ENCODE data around the gene FGD3. TPM values are rescaled to one million over a fixed set of nuclear protein-coding genes. Genes with fewer than 3 reads are reported as not detected.

FGD3 gene
- total RNA-seq, 1 donor from 2014 or later = 39.5 TPM

DNA sequence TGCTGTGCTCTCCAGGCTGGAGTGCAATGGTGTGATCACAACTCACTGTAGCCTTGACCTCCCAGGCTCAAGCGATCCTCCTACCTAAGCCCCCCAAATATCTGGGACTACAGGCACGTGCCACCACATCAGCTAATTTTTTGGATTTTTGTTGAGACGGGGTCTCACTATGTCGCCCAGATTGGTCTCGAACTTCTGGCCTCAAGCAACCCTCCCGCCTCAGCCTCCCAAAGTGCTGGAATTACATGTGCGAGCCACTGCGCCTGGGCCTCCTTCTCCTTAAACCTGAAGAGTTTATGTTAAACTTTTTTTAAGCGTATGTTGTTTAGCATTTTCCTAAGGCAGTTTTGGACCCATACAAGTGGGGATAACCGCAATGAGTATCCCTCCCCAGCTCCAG lies 80.4 kb downstream of the FGD3 start:
- Mint-ChIP-seq H3K36me3 (ENCODE audit: low read depth) (peaks cover 50% of the 10 kb centered on the region), H3K27ac (peak overlapping the region; percentile 94), H3K9me3 (no peaks in the 10 kb centered on the region), H3K27me3 (no peaks in the 10 kb centered on the region), H3K4me3 (peak overlapping the region; percentile 82), H3K4me1 (peaks cover 58% of the 10 kb centered on the region)
- intact Hi-C loops (cut with micrococcal nuclease) = loop anchor here (1.0 to 2.0 kb wide), 2 partner anchors 37 to 68 kb away; no protein-coding TSS in a partner anchor
- no peak for DNase-seq

DNA sequence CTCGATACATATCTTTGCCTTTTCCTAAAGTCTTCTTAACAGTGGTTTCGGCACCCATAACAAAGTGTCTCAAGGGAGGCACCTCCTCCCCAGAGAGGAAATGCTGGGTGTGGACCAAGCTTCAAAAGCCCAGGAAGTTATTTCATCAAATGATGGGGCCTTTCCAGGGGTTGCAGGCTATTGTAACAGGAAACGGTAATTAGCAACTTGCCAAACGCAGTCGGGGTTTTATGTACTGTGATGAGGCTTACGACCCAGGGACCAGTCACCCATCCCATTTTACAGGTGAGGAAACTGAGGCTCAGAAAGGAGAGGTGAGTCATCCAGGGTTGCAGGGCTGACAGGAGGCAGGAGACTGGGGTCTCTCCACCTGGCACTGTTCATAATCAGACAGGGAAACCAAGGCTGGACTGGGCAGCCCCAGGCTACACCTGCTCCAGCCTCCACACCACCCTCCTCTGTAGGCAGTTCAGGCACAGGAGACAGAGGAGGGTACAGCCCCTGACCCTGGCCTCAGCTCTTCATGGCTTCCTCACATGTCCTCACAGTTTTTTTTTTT lies 81.2 kb downstream of the FGD3 start:
- H3K27me3 Mint-ChIP-seq = no peaks in the 10 kb centered on the region
- DNase-seq = peak; percentile 92
- H3K27ac Mint-ChIP-seq = peak overlapping the region; percentile 94
- H3K4me3 Mint-ChIP-seq = peak overlapping the region; percentile 82
- intact Hi-C loops (cut with micrococcal nuclease) = loop anchor here (1.0 to 2.0 kb wide), 2 partner anchors 36 to 67 kb away; no protein-coding TSS in a partner anchor
- H3K4me1 Mint-ChIP-seq = peaks cover 60% of the 10 kb centered on the region
- H3K36me3 Mint-ChIP-seq (ENCODE audit: low read depth) = peaks cover 50% of the 10 kb centered on the region
- H3K9me3 Mint-ChIP-seq = no peaks in the 10 kb centered on the region

DNA sequence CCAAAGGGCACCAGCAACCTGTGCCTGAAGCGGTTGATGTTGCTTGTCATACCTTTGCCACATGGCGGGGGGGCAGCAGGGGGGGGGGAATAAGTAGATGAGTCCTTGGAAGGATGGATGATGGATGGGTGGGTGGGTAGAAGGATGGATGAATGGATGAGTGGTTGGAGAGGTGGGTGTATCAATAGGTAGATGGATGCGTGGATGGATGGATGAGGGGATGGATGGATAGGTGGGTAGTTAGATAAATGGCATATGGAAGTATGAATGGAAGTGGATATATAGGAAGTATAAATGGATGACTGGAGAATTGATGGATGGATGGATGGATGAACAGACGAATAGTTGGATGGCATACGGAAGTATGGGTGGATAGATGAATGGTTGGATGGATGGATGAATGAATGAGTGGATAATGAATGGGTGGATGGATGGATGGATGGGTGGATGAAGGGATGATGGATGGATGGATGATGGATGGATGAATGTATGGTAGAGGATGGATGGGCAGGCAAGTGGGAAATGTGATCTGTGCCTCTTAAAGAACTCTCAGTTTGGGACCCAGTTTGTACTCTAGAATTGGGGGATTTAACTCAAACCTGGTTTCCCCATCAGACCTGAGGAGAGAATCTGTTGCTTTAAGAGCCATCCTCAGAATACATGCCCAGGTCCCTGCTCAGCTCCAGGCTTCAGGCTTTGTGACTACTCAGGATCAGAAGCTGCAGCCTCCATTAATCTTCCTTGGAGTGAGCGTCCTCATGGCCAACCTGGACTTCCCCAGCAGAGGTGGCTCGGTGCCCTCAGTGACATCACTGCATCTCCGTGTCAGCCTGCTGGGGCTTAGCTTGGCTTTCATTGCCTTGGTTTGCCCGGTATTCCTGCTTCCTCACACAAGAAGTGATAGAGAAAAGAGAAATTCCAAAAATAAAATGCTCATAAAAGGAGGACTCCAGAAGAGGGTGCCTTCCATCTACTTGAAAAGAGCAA lies 83.6 kb downstream of the FGD3 start:
- intact Hi-C loops (cut with micrococcal nuclease) = no loop called here
- Mint-ChIP-seq H3K27me3 (no peaks in the 10 kb centered on the region), H3K27ac (peak overlapping the region; percentile 14), H3K4me1 (peaks cover 46% of the 10 kb centered on the region), H3K9me3 (no peaks in the 10 kb centered on the region), H3K36me3 (ENCODE audit: low read depth) (peaks cover 50% of the 10 kb centered on the region), H3K4me3 (no peak overlapping the region)
- DNase-seq = no peak

DNA sequence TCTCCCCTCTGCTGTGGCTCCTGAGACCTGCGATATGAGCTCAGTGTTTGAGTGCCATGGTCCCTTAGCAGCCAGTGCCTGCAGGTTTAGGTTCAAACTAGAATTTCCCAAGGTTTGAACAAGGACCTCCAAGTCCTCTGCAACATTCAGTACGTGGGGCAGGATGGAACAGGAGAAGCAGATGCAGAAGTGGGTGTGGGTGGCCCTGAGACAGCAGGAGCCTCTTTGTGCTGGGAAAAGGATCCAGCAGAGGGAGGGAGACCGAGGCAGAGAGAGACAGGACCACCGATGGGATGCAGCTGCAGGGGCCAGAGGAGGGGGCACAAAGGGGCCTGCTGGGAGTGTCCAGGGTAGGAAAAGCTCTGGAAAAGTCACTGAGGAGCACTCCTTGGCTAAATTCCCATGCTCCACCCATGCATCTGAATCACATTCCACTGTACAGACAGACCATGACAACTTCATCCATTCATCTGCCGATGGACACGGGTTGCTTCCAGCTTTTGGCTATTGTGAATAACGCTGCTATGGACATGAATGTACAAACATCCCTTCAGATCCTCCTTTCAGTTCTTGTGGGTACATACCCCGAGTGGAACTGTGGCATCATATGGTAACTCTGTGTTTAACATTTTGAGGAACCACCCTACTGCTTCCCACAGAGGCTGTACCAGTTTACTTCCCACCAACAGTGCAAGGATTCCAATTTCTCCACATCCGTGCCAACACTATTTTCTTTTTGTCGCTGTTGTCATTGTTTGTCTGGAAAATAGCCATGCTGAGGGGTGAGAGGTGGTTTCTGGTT lies 84.5 kb downstream of the FGD3 start:
- peaks cover 54% of the 10 kb centered on the region for H3K36me3 Mint-ChIP-seq (ENCODE audit: low read depth)

DNA sequence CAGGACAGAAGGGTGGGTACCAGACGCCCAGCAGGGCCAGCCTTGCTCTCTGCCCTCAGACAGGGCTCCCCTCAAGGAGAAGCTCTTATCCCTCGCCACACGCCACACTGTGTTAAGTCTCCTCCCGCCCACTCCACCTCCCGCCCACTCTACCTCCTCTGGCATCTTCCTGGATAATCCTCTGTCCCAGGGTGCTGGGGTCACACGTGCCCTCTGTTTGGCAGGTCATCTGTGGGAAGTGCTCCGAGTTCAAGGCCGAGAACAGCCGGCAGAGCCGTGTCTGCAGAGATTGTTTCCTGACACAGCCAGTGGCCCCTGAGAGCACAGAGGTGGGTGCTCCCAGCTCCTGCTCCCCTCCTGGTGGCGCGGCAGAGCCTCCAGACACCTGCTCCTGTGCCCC lies 85.2 kb downstream of the FGD3 start:
- no peak overlapping the region for H3K27ac Mint-ChIP-seq
- peaks cover 38% of the 10 kb centered on the region for H3K4me1 Mint-ChIP-seq
- no peak for DNase-seq
- no peaks in the 10 kb centered on the region for H3K9me3 Mint-ChIP-seq
- H3K4me3 Mint-ChIP-seq = no peak overlapping the region
- intact Hi-C loops (cut with micrococcal nuclease) = no loop called here
- H3K27me3 Mint-ChIP-seq = no peaks in the 10 kb centered on the region
- H3K36me3 Mint-ChIP-seq (ENCODE audit: low read depth) = peaks cover 53% of the 10 kb centered on the region

More for the DNA sequence above, 84.5 kb downstream of the FGD3 start:
- DNase-seq = no peak
- Mint-ChIP-seq H3K4me3 (no peak overlapping the region), H3K27me3 (no peaks in the 10 kb centered on the region), H3K4me1 (peaks cover 43% of the 10 kb centered on the region), H3K27ac (peak overlapping the region; percentile 7), H3K9me3 (no peaks in the 10 kb centered on the region)
- intact Hi-C loops (cut with micrococcal nuclease) = no loop called here

DNA sequence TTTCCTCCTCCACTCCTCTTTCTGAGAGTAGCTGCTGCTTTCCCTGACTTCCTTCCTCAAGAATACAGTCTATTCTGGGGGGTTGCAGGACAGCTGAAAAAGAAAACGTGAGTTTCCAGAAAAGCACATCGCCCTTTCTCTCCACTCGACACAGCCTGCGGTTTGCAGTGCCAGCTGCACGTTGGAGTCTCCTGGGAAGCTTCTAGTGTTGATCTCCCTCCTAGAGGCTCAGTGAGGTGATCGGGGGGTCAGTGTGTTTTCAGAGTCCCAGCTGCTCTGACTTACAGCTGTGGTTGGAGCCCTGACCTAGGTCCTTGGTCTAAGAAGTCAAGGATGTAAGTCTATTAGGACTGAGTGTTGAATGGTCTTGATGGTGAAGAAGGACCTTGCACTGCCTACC lies 86.2 kb downstream of the FGD3 start:
- peaks cover 28% of the 10 kb centered on the region for H3K4me1 Mint-ChIP-seq
- no peak overlapping the region for H3K27ac Mint-ChIP-seq
- H3K9me3 Mint-ChIP-seq = no peaks in the 10 kb centered on the region
- H3K27me3 Mint-ChIP-seq = no peaks in the 10 kb centered on the region
- peaks cover 50% of the 10 kb centered on the region for H3K36me3 Mint-ChIP-seq (ENCODE audit: low read depth)
- no peak for DNase-seq
- no peak overlapping the region for H3K4me3 Mint-ChIP-seq
- intact Hi-C loops (cut with micrococcal nuclease) = no loop called here

DNA sequence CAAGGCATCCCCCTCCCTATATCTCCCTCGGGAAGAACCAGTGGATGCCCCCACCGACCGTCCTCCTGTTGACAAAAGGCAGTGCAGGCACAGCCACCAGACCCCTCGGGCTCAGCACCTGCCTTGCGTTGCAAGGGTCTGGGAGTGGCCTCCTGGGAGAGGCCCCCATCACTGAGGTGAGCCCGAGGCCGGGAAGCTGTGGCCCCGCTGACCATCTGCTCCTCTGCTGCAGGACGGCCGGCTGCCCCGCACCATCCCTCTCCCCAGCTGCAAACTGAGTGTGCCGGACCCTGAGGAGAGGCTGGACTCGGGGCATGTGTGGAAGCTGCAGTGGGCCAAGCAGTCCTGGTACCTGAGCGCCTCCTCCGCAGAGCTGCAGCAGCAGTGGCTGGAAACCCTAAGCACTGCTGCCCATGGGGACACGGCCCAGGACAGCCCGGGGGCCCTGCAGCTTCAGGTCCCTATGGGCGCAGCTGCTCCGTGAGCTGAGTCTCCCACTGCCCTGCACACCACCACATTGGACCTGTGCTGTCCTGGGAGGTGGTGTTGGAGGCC lies 87.9 kb downstream of the FGD3 start:
- H3K4me3 Mint-ChIP-seq = no peak overlapping the region
- intact Hi-C loops (cut with micrococcal nuclease) = no loop called here
- no peaks in the 10 kb centered on the region for H3K9me3 Mint-ChIP-seq
- no peaks in the 10 kb centered on the region for H3K27me3 Mint-ChIP-seq
- DNase-seq = no peak
- H3K27ac Mint-ChIP-seq = no peak overlapping the region
- H3K36me3 Mint-ChIP-seq (ENCODE audit: low read depth) = peaks cover 43% of the 10 kb centered on the region
- peaks cover 17% of the 10 kb centered on the region for H3K4me1 Mint-ChIP-seq

DNA sequence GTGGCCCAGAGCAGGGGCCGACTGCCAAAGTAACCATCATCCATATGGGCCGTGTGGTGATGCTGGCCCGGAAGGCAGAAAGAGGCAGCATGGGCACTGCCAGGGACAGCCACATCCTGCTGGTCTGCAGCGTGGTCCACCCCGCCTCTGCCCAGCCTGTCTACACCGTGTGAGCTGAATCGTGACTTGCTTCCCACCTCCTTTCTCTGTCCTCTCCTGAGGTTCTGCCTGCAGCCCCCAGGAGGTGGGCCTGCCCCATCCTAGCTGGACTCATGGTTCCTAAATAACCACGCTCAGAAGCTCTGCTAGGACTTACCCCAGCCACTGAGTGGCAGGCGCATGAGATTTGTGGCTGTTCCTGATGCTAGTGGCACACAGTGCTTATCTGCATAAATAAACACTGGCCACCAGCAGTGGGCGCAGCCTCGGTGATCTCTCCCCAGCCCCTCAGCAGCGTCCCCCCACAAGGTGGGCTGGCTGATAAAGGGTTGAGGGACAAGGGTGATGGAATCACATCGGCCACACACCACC lies 88.6 kb downstream of the FGD3 start:
- Mint-ChIP-seq H3K27ac (no peak overlapping the region), H3K36me3 (ENCODE audit: low read depth) (peaks cover 37% of the 10 kb centered on the region), H3K4me3 (no peak overlapping the region), H3K9me3 (no peaks in the 10 kb centered on the region), H3K27me3 (no peaks in the 10 kb centered on the region), H3K4me1 (peaks cover 14% of the 10 kb centered on the region)
- intact Hi-C loops (cut with micrococcal nuclease) = no loop called here
- DNase-seq = no peak

DNA sequence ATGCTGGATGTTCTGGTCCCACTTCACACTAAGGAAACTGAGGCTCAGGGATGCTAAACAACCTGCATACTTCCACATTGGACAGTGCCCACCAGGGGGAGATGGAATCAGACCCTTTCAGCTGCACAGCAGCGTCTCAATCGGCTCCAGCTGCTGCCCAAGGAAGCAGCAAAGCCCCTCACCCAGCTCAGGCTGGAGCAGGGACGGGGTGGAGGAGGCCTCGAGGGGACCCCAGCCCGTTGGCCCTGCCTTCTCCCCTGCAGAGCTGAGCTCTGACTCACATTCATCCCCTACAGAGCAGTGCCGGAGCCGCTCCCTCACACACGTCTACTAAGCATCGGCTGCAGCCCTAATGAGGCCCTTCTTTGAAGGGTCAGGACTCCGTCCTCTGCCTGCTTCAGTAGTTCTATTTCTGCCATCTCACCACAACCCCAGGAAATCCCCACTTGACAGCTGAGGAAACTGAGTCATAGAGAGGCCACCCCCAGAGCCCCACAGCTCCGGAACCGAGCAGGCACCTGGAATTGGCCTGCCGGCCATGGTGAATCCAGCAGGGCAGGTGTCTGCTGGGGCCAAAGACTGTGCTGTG lies 89.7 kb downstream of the FGD3 start:
- no peak overlapping the region for H3K27ac Mint-ChIP-seq

DNA sequence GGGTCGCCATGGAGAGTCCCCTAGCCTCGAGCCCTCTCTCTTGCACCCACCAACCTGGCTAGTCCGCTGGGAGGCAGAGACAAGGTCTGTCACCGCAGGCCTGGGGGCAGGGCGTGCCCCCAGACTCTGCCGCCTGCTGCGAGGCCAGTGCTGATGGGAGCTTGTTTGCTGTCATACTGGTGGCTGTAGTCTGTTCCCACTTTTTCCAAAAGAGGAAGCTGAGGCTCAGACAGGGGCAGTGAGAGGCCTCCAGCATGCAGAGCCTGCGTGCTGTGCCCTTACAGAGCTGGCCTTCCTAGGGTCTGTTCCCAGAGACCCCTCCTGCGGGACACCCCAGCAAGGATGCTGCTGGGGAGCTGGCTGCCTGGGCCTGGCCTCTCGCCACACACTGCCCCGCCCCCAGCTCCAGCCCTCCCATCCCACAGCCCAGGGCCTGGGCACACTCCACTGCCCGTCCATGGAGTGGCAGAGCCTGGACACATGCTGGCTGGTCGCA lies 90.2 kb downstream of the FGD3 start:
- Mint-ChIP-seq H3K27ac (no peak overlapping the region), H3K4me3 (no peak overlapping the region), H3K4me1 (peaks cover 17% of the 10 kb centered on the region), H3K9me3 (no peaks in the 10 kb centered on the region), H3K36me3 (ENCODE audit: low read depth) (peaks cover 27% of the 10 kb centered on the region), H3K27me3 (no peaks in the 10 kb centered on the region)
- no peak for DNase-seq
- intact Hi-C loops (cut with micrococcal nuclease) = no loop called here

More for the DNA sequence above, 89.7 kb downstream of the FGD3 start:
- Mint-ChIP-seq H3K36me3 (ENCODE audit: low read depth) (peaks cover 32% of the 10 kb centered on the region), H3K4me3 (no peak overlapping the region), H3K4me1 (peaks cover 17% of the 10 kb centered on the region), H3K9me3 (no peaks in the 10 kb centered on the region), H3K27me3 (no peaks in the 10 kb centered on the region)
- no peak for DNase-seq
- intact Hi-C loops (cut with micrococcal nuclease) = no loop called here

DNA sequence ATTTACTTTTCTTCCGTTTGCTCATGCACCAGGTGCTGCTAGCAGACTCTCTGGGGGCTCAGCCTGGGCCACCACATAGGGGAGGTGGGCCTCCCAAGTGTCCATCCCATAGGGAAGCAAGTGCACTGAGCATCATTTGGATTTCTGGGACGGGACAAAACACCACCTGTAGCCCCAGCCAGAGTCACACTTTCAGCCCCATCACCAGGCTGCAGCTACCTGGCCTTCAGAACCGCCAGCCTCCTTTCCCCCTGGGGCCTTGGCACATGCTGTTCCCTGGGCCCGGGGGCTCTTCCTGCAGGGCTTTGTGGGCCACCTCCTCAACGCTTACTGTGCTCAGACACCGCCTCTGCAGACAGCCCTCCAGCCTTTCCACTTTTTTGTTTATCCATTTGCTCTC lies 91.6 kb downstream of the FGD3 start:
- DNase-seq = no peak
- no peaks in the 10 kb centered on the region for H3K27me3 Mint-ChIP-seq
- intact Hi-C loops (cut with micrococcal nuclease) = no loop called here
- peaks cover 26% of the 10 kb centered on the region for H3K4me1 Mint-ChIP-seq
- H3K36me3 Mint-ChIP-seq (ENCODE audit: low read depth) = peaks cover 19% of the 10 kb centered on the region
- no peaks in the 10 kb centered on the region for H3K9me3 Mint-ChIP-seq
- H3K4me3 Mint-ChIP-seq = no peak overlapping the region
- no peak overlapping the region for H3K27ac Mint-ChIP-seq

DNA sequence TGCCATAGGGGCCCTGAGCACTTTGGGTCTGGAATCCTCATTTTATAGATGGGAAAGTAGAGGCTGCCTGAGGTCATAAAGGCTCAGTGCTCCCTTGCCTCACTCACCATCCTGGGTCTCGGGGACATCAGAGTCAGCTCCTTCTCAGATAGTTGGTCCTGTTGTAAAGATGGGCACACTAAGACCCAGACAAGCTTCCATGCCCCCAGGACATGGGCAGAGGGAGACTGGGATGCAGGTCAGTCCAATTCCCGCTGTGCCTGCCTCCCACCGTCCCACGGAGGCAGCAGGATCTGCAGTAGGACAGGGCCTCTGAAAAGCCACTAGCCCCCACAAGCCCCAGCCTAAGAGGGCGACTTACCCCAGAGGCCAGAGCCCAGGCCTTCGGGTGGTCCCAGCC lies 92.1 kb downstream of the FGD3 start:
- intact Hi-C loops (cut with micrococcal nuclease) = no loop called here
- Mint-ChIP-seq H3K36me3 (ENCODE audit: low read depth) (peaks cover 15% of the 10 kb centered on the region), H3K4me1 (peaks cover 26% of the 10 kb centered on the region), H3K9me3 (no peaks in the 10 kb centered on the region), H3K27ac (no peak overlapping the region), H3K27me3 (no peaks in the 10 kb centered on the region), H3K4me3 (no peak overlapping the region)
- no peak for DNase-seq

DNA sequence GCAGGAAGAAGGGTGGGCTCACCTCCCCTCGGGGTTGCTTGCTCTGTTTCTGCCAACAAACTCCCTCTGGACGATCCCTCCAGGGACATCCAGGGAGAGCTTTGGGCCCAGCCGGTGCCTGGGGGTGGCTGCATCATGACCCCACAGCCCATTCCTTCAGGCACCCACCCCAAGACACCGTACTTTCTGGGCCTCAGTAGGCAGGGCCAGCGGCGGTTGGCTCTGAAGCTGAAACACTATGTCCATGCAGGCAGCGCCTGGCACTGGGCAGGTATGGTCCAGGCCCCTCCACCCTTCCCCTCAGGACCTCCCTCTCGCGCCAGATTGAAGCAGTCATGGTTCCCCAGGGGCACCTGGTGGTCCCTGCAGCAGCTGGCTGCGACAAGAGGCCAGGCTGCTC lies 92.7 kb downstream of the FGD3 start:
- no peak overlapping the region for H3K27ac Mint-ChIP-seq
- peaks cover 26% of the 10 kb centered on the region for H3K4me1 Mint-ChIP-seq

More for the DNA sequence above, 92.7 kb downstream of the FGD3 start:
- intact Hi-C loops (cut with micrococcal nuclease) = no loop called here
- no peaks in the 10 kb centered on the region for H3K9me3 Mint-ChIP-seq
- peaks cover 15% of the 10 kb centered on the region for H3K36me3 Mint-ChIP-seq (ENCODE audit: low read depth)
- no peak for DNase-seq
- H3K4me3 Mint-ChIP-seq = no peak overlapping the region
- H3K27me3 Mint-ChIP-seq = no peaks in the 10 kb centered on the region
